Stimulated activated CD8-positive, alpha-beta memory T cell treated with anti-CD3 and anti-CD28 coated beads, Interleukin-2, amount 100 ng/mL, for 48 hours (primary cell): ENCODE results near the gene DRC1.

Source experiments
- DNase-seq, 2 donors: peaks; one replicate each; pipeline ENCODE4 v3.0.0-alpha.2; 2020; ENCODE audit warnings: low read depth in 2 of 2

DRC1 gene

DNA sequence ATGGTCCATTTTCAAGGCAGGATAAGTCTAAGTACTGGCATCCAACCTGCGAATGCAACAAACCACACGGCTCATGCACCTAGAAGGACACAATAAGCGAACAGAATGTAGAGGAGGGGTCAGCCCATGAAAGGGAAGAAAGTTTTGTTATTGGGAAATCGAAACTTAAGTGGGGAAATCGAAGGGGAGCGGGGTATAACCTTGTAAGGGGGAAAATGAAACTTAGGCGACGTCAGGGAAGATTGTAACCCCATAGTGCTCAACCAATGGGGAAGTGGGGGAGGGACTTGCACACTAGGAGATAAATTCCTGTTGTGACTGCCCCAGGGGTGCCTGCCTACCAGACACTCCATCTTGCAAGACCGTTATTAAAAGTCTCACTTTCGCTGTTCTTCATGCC is 91.8 kb downstream of the DRC1 start:
- DNase-seq: no peak

DNA sequence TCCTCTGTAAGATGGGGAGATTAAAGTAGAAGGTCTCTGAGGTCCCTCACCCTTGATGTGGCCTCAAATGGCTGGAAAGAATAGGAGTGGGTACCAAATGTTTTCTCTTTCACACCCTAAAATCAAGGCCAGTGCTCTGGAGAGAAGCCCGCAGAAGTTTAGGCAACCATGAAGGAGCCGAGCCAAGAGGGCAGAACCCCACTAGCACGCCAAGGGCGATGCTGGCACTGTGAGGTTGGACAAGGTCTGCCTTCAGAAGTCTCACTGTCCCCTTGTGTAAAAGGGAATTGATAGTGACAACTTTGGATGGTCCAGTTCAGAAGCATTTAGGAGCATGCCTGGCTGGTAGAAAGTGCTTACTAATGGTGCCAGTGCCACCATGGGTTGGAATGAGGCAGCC is 92.5 kb downstream of the DRC1 start:
- no peak for DNase-seq

DNA sequence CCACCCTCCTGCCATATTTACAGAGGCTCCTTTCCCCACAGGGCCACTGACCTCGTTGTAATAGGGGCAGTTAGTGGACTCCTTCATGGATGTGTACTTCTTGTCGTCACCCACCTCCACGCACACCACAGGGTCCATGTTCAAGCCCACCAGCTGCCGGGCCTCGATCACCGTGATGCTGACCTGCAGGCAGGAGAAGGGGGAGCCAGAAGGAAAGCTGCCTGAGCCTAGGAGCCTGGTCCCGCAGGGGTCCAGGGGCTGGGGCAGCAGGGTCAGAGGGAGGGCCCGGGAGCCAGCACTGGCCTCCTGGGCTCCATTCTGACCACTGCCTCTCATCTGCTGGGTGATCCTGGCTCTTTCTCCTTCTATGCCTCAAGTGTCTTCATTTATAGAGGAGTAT is 93.2 kb downstream of the DRC1 start:
- no peak for DNase-seq

GRCh38 chr2:26495705-26496297 is 94.1 kb downstream of the DRC1 start:
- DNase-seq: no peak

DNA sequence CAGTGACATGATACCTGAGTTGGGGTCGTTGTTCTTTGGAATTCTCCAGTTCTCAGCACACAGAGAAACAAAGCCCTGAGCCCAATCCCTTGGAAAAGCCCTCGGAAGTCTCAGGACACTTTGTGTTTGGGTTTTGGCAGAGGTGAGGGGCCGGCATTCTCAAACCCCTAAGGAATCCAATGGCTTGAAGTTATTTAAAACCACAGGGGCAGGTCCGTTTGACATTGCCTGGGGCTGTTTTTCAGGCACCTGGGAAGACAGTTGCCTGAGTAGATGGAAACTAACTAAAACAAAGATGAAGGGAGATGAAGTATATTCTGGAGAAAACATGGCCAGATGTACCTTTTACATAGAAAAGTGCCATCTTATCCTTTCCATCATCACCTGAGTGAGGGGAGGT is 98.7 kb downstream of the DRC1 start:
- DNase-seq: no peak

GRCh38 chr2:26503231-26503880 is 101.6 kb downstream of the DRC1 start:
- DNase-seq: peak; percentile 81 to 84

DNA sequence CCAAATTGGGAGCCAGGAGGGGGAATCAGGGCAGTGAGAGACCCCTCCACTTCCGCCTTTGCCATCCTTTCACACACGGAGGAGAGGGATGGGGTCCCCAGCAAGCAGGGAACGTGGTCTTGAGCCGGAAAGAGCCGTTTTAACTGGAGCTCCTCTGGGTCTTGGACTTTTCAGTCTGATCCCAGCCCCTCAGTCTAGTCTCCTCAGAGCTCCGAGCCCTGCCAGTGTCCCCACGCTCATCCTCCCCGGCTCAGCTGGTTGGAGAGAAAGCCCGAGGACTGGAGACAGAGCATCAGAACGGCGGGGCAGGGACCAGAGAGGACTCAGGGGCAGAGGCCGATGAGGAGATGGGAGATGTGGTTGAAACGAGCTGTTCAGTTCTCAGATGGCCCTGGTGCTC is 102.3 kb downstream of the DRC1 start:
- no peak for DNase-seq

DNA sequence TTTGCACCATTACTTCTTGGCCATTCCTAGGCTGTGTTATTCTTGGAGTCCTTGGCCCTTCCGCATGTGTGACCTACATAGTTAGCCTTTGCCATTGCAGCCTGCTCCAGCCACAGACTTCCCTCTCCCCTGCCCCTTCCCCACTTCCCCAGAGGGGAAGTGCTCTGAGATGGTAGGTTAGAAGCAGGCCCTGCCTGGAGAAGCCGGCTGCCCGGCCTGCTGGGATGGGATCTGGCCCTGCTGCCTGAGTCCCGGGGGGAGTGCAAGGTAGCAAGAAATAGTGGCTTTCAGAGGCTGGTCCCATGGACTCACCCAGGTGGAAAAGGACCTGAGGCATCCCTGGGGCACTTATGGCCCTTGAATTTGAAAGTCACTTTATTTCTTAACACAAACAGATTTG is 104.6 kb downstream of the DRC1 start:
- no peak for DNase-seq
